ENCODE measurements around the gene ADAMTS3.

ADAMTS3 gene

DNA sequence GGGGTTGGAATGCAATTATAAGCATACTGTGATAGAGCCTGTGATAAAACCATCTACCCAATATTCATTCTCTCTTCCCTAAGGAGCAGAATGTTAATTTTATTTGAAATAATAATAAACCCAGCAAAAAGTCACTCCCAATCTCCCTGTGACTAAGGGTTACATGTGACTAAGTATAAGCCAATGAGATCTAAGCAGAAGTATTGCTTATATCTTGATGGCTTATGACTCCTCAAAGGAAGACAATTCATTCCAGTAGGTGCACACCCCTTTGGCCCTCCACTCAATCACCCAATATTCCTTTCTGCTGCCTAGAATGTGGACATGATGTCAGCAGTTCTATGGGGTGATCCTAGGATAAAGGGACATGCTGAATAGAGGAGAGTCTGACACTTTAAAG is 224.6 kb downstream of the ADAMTS3 start:
- DNase-seq (ENCODE audit: low spot score), result no peak

DNA sequence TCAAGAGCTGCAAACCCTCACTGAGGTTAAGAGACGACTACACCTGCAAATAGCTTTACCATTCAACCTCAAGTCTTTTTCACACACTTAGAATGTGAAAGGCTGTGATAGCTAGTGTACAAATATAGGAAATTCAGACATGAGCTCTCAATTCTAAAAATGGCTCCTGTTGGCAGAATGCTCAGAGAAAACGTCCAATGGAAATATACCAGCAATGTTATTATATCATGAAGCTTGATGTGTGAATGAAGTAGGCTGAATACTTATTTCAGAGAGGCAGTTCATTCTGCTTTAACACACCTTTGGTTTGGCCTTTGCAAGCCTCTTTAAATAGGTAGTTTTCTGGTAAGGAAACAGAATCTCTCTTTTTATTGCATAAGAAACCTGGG is 227.6 kb downstream of the ADAMTS3 start:
- DNase-seq (ENCODE audit: low spot score), result no peak

DNA sequence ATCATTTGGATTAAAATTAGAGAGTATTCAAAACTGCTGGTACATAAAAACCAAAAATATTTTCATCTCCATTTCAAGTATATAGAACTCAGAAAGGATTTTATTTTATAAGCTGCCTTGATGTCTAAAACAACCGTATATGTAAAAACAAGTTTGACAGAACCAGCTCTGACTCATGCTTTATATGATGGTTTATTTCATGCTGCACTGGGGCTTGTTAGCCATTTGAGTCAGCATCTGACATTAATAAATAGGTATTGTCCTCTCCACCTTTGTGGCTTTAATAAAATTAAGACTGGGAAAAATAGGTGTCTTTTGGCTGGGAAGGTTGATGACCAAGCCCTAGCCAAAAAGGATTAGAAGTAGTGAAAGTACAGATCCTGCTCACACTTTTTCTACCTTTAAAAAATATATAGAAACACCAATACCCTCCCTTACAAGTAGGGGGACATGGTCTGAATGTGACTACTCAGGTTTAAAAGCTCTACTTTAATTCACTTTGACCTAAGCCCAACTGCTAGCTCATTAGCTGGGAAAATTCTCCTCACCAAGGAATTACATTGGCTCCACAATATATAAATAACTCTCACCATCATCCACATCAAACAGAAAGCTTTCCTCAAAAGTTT is 228.1 kb downstream of the ADAMTS3 start:
- DNase-seq (ENCODE audit: low spot score), result no peak

DNA sequence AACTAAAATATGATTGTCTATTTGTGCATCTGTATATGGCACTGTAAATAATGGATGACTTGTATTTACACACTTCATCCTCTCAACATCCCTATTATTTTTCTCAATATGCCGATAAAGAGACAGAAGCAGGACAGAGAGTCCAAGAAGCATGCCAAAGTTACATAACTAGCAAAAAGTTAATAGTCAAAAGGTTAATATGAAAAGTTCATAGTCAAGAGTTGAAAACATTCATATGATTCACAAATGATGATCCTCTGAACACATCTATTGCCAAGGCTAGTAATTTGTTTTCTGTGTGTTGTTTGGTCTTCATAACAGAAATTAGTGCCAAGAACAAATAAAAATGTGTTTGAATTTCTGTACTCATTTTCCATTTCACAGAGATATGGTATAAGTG is 231.0 kb downstream of the ADAMTS3 start:
- DNase-seq (ENCODE audit: low spot score), result no peak

DNA sequence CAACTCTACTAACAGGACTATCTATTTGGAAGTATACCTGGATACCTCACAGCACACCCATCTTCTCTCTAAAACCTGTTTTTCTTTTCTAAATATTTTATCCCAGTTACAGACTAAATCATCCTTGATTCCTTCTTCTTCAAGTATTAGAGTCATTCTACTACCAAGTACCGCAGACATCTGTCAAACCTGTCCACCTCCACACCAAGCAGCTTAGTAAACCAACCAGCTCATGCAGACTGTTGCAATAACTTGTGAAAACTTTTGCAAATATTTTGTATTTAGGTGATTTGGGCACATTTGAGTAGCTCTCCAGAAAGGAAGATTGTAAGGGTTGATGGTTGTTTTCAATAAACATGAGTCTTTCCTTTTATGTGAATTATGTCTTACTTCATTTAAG is 238.6 kb downstream of the ADAMTS3 start:
- DNase-seq (ENCODE audit: low spot score), result no peak

DNA sequence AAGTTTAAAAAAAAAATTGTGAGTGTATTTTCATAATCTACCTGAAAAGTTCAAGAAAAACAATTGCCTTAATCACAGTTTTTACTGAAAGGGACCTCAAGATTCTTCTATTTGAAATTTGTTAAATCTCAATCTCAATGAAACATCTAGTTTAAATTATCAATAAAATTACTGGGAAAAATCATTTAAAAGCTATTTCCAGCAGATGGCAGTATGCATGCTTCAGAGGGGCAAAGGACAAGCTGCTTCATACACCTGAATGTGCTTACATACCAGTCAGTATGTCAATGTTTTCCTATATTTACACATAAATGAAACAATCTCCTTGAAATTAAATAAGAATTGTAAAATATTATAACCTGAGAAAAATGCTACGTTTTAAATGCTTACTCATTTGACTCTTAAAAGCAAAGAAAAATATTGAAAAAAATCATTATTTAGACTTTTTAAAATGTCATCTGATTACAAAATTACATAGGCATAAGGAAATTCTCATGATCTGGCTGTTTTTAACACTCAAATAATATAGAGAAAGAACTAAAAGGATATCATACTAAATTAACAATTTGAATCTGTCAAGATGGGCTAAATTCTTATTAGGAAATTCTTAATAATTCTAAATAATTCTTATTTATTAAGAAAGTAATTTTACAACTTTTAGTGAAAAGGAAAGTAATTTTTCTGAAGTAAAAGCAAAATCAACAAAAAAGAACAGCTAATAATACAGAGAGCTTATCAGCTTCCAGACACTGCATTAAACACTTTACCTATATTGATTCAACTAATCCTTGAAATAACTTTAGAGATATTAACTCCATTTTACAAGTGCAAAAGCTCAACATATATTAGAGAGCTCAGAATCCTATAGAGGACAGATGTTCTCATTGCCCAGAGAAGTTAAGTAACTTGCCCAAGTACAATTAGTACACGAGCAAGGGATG is 242.1 kb downstream of the ADAMTS3 start:
- no peak for DNase-seq (ENCODE audit: low spot score)

DNA sequence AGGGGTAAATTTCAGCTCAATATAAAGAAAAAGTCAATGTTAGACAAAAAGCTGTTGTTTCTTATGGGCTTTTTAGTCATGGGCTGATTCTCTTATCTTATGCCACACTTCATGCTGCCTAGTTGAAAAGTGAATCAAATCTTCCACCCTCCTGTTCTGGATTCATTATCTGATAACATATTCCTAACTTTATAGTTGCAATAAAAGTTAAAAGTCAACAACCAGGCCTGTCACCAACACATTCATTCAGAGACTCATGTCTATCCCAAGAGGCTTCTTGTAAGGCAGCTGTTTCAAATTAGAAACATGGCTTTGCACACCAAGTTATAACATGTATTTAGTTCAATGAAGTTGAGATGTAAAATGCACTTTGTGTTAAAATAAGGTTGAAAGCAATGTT is 243.8 kb downstream of the ADAMTS3 start:
- no peak for DNase-seq (ENCODE audit: low spot score)

DNA sequence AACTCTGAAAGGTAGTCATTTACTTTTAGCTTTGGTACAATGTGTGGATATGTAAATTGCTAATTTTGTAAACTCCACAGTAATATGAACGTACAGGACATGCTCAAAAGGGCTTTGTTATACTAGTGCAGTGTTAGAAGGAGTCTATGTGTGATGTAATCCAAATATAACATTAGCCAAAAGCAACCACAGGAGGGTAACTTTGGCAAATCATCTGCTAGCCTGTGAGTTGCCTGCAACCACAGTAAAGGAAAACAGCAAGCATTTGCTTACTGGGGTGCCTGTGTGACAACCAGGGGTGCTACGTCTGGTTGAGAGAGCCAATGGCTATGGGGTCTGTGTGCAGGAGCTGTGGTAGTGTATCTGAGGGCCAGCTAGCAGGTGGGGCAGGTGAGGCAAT is 245.8 kb downstream of the ADAMTS3 start:
- DNase-seq (ENCODE audit: low spot score), result no peak

DNA sequence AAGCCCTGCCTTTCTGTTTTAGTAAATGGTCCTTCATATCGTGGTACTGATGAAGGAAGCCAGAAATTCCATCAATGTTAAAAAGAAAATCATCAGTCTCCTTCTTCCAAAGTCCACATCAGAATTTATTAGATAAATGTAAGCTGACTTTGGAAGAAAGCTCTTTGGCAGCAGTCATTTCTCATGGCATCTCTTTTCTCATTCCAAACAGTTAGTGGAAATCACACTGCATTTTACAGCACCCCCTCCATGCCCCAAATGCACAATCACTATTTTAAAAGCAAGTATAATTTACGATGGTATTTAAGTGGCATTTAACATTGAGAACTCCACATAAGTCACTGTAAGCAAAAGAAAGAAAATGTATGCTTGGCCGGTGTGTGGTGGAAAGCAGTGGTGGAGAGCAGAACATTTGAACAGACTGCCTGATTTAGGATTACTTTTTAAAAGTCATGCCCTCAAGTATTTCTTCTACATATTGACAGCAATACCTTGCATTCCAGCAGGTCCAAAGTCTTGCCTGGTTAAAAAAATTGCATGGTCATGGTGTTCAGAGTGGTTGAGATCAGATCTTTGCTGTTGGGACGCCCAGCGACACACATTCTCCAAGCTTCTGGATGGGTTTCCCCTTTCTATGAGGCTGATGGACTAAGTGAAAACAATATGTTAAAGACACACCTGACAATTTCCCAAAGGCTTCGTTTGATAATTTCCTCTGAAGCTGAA is 248.6 kb downstream of the ADAMTS3 start:
- DNase-seq (ENCODE audit: low spot score), result no peak

DNA sequence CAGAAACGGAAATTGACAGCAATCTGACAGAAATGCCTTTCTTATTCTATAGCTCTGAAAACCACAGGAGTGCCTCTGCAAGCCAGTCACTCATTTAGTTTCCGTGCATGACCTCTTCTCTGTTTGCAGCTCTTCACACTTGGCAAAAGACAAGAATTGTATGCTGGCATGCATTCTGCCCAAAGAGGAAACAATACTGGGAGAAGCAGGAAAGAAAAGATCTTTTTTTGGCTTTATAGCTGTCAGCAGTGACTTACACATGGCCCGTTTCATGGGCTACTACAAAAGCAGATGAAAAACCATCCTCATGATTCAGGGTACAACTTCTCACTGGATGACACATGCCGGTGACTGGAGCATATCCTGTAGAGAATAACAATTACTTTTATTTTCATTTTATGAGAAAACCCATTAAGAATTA is 249.4 kb downstream of the ADAMTS3 start:
- DNase-seq (ENCODE audit: low spot score), result no peak

DNA sequence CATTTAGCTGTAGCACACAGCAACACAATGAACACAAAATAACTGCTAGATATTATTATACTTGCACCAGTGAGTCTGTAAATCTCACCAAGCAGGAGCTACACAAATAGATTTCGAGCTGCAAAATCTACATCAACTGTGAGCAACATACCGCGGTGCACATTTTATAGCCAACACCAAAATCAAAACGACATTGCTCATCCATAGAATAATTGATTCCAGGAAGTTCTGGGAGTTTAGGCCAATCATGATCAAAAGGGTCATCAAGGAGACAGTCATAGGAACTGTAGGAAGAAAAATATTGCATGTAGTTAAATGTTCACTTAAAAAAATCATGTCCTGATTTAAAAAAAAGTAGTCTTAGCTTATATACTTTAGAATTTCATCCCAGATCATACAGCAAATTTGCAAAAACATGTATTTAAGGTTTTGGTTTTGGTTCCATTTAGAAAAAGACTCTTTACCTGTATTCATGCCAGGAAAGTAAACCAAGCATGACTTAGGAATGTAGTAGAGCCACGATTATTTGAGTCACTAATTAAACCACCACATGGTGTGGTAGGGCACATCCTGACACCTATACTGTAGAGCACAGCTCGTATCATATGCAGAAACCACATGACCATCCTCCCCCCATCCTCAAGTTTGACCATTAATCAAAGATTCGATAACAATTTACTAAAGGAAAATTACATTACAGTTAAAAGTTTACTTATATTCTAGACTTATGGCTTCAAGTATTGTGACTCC is 250.4 kb downstream of the ADAMTS3 start:
- no peak for DNase-seq (ENCODE audit: low spot score)

DNA sequence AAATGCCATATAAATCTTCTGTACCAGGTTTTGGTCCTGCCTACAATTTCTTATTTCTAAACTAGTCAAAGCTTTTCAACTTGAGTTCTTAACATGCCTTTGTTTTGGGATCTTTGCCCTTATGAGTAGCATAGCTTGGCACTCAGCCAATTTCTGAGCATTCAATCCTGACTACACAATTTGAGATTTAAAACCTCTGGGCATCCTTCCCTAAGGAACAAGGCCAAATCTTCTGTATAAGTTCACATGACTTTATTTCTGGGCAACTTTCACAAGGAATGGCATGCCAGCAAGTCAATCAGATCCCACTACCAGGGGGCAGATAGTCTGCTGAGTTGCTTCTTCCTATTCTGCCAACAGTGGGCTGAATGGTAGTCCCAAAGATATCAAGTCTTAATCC is 254.2 kb downstream of the ADAMTS3 start:
- DNase-seq (ENCODE audit: low spot score), result no peak

DNA sequence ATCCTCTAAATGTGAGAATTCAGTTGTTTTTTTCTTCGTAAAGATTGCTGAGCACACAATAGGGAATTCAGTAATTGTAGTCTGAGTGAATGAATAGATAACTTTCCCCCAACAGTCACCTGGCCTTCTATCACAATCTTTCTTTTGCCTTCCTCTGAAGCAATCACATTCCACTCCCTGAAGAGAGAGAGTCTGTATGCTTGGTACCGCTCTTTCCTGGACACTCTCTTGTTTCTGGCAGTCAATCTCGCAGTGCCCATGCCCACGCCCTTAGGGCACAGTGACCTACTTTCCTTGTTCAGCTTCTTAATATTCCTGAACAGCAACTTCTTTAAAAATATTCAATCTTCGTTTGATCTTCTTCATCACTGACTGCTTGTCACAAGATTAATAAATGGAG is 255.9 kb downstream of the ADAMTS3 start:
- no peak for DNase-seq (ENCODE audit: low spot score)

DNA sequence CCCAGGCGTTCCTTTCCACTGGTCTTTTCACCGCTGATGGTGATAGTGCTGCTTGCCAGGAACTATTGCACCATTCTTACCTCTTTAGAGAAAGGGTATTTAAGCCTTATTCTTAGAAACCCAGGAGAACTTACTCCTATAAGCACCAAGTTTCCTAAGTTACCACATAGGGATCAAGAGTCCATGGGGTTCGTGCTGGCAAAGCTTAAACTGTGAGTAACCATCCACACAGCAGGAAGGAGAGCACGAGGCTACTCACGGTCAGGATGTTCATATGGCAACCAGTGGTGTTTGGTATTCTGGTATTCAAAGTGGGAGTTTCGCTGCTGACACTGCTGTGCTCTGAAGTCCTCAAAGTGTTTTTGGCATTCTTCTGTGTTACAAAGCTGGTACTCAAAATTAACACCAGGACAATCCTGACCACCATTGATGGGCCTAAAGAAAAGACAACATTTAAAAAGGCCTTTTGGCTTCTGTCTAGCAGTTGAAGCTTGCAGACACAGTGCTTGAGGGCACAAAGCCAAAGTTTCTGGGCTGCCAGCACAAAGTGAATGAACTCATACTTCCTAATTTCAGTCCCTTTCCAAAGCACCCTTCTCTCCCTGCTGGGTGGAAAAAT is 256.9 kb downstream of the ADAMTS3 start:
- peak; percentile 21 for DNase-seq (ENCODE audit: low spot score)

DNA sequence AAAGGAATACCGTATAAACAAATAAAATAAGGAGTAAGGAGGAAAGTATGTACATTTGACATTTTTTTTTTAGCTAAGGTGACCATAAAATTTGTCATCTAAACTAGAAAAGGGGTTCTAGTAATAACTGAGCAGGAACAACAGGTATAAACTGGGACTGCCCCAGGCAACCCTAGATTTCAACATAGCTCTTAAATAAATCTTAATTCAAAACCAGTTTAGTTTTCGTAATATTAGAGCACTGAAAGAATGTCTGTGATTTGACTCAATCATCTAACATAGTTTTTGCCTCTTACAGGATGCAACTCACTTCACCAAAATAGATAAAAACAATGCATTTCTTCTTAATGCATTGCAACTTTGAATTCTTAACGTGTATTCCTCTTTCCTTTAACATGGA is 257.7 kb downstream of the ADAMTS3 start:
- DNase-seq (ENCODE audit: low spot score), result no peak

DNA sequence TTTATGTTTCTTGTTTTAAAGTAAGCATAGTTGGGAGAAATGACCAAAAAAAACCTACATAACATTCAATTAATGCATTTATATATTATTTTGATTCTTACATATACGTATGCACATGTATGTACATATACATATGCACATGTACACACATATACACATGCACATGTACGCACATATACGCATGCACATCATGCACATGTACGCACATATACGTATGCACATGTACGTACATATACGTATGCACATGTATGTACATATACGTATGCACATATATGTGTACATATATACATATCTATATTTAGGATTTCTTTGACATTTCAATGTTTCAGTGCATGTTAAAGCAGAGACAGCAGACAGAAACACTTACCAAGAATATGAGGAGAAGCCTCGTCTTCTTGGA is 263.4 kb downstream of the ADAMTS3 start:
- no peak for DNase-seq (ENCODE audit: low spot score)

DNA sequence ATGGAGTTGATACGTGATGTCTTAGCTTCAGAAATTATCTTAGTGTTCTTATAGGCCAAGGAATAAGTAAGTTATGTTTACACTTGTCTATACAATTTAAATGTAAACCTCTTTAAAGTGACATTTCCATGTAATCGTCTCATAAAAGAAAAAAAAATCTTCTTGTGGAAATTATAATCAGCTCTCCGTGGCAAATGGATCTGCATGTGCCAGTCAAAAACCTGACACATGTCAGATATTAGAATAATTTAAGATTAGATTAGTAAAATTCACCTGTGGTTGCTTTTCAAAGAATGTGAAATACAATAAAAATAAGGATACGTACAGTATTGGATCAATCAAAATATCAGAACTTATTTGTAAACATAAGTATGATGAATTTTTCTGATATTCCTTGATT is 263.9 kb downstream of the ADAMTS3 start:
- DNase-seq (ENCODE audit: low spot score), result no peak

DNA sequence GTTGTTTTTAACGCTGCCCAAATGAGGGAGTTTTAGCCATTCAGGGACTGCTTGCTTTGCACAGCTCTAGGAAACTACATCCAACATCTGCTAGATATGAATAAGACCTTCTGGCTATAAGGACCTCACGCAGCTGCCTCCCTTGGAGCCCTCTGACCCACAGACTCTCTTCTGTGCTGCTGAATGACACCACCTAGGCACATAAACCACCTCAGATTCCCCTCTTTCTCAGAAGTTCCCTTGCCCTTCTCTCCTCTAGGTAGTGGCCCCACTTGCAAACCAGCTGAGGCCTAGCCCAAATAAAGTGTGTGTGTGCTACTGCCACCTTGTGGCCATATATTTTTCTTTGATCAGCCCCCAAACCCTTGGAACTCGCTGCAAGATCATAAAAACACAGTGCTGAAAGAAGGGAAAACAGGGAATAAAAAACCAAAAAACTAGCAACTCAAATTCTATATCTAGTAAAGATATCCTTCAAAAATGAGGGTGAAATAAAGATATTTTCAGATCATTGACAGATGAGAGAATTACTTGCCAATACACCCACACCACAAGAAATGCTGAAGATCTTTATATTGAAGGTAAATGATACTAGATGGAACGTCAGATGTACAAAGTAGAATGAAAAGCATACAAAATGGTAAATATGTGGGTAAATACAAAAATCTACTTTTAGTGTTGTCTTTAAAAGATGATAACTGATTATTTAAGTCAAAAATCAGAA is 265.9 kb downstream of the ADAMTS3 start:
- DNase-seq (ENCODE audit: low spot score), result peak; percentile 7

DNA sequence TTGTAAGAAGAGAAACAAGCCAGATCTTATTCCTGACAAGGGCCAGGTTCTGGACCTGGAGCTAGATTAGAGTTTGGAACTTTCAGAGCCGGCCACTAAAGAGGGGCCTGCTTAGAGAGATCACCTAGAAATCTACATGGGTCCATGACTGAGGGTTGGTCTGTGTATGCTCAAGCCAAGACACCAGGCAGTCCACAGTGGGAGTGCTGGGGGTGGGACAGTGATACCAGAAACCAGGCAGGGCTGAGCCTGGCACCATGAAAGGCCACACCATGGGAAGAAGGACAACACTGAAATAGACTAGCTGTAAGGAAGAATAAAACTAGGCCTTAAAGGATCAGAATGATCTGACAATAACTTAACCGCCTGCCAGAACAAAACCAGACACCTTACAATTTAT is 267.3 kb downstream of the ADAMTS3 start:
- no peak for DNase-seq (ENCODE audit: low spot score)

DNA sequence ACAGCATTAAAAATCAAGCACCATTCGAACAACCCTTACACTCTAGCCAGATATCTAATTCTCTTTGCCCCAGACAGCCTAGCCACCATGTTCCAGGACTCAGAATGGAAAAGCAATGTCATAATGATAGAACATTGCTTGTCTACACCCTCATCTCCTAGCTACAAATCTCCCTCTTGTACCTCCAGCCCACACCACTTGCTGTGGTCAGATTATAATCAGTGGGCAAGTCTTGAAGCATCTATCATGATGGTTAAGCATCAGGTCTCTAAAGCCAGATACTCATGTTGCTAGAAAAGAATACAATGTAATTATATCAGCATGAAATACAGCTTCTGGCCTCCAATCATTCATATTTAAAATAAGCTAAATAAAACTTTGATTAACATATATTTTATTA is 268.9 kb downstream of the ADAMTS3 start:
- no peak for DNase-seq (ENCODE audit: low spot score)

DNA sequence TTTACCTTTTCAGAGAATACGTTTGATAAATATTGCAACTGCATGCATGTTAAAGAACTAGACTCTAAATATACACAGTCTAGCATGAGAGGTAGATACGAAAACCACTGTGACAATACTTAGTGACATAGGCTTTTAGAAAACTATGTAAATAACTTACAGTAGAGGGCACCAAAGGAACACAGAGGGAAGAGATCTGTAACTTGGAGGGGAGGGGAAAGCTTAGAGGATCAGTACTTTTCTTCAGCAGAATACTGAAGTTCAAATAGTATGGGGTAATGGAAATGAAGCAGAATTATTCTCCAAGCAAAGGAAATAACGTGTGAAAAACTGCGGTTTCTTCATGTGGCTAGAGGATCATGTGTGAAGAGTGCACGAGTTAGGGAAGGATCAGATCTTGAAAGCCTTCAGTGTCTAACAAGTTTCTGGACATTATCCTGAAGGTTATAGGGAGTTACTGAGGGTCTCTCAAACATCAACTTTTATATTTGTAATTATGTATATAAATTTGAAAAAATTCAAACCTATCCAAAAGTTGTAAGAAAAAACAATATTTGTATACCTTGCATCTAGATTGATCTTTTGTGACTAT is 273.0 kb downstream of the ADAMTS3 start:
- peak; percentile 10 for DNase-seq (ENCODE audit: low spot score)
